ENCODE results near the gene CHRNA5.

CHRNA5 gene

GRCh38 chr15:78621810-78622402 is 56.6 kb downstream of the CHRNA5 start:
- Histone ChIP-seq H4K20me1 (ENCODE audit: low read depth, low read length) (no peaks in the 10 kb centered on the region), H3K27me3 (ENCODE audit: low read length) (no peaks in the 10 kb centered on the region), H3K4me3 (ENCODE audit: insufficient read depth, low read length, poor library complexity, severe bottlenecking) (no peak overlapping the region), H3K9me2 (replicated peaks; ENCODE audit: insufficient read depth, low read length) (no peaks in the 10 kb centered on the region), H3K36me3 (ENCODE audit: low read length) (no peaks in the 10 kb centered on the region), H3K79me2 (ENCODE audit: insufficient read depth, low read length) (no peaks in the 10 kb centered on the region), H3K9ac (ENCODE audit: low read length) (no peak overlapping the region), H3K27ac (ENCODE audit: low read depth, low read length) (no peak overlapping the region), H3K4me2 (ENCODE audit: low read depth, low read length, poor library complexity, severe bottlenecking) (no peak overlapping the region), H2AFZ (ENCODE audit: low read depth, low read length, severe bottlenecking) (no peak overlapping the region), H3K9me3 (ENCODE audit: insufficient read depth, low read length) (no peaks in the 10 kb centered on the region), H3F3A (ENCODE audit: insufficient read depth) (no peaks in the 10 kb centered on the region)
- TF ChIP-seq EZH2phosphoT487 (conservative IDR thresholded peaks at IDR 0.05; ENCODE audit: low read length): no peak
- TF ChIP-seq CTCF (IDR thresholded peaks at IDR 0.05; ENCODE audit: insufficient read depth, low read length, poor library complexity, severe bottlenecking): no peak

GRCh38 chr15:78623786-78624497 is 58.6 kb downstream of the CHRNA5 start:
- Histone ChIP-seq H3K27me3 (ENCODE audit: low read length) (no peaks in the 10 kb centered on the region), H3K4me2 (ENCODE audit: low read depth, low read length, poor library complexity, severe bottlenecking) (no peak overlapping the region), H3K9ac (ENCODE audit: low read length) (no peak overlapping the region), H3K4me3 (ENCODE audit: insufficient read depth, low read length, poor library complexity, severe bottlenecking) (no peak overlapping the region), H3K9me2 (replicated peaks; ENCODE audit: insufficient read depth, low read length) (no peaks in the 10 kb centered on the region), H3K36me3 (ENCODE audit: low read length) (no peaks in the 10 kb centered on the region), H3F3A (ENCODE audit: insufficient read depth) (no peaks in the 10 kb centered on the region), H2AFZ (ENCODE audit: low read depth, low read length, severe bottlenecking) (no peak overlapping the region), H3K27ac (ENCODE audit: low read depth, low read length) (no peak overlapping the region), H3K79me2 (ENCODE audit: insufficient read depth, low read length) (no peaks in the 10 kb centered on the region), H3K9me3 (ENCODE audit: insufficient read depth, low read length) (no peaks in the 10 kb centered on the region), H4K20me1 (ENCODE audit: low read depth, low read length) (no peaks in the 10 kb centered on the region)
- no peak for TF ChIP-seq CTCF (IDR thresholded peaks at IDR 0.05; ENCODE audit: insufficient read depth, low read length, poor library complexity, severe bottlenecking)
- no peak for TF ChIP-seq EZH2phosphoT487 (conservative IDR thresholded peaks at IDR 0.05; ENCODE audit: low read length)

- no peak for TF ChIP-seq CTCF (IDR thresholded peaks at IDR 0.05; ENCODE audit: insufficient read depth, low read length, poor library complexity, severe bottlenecking)
- no peak for TF ChIP-seq EZH2phosphoT487 (conservative IDR thresholded peaks at IDR 0.05; ENCODE audit: low read length)
- Histone ChIP-seq H3K4me2 (ENCODE audit: low read depth, low read length, poor library complexity, severe bottlenecking) (no peak overlapping the region), H3K27ac (ENCODE audit: low read depth, low read length) (no peak overlapping the region), H3K9ac (ENCODE audit: low read length) (no peak overlapping the region), H3K79me2 (ENCODE audit: insufficient read depth, low read length) (no peaks in the 10 kb centered on the region), H3K9me3 (ENCODE audit: insufficient read depth, low read length) (no peaks in the 10 kb centered on the region), H3K9me2 (replicated peaks; ENCODE audit: insufficient read depth, low read length) (no peaks in the 10 kb centered on the region), H3F3A (ENCODE audit: insufficient read depth) (no peaks in the 10 kb centered on the region), H4K20me1 (ENCODE audit: low read depth, low read length) (no peaks in the 10 kb centered on the region), H3K27me3 (ENCODE audit: low read length) (no peaks in the 10 kb centered on the region), H3K36me3 (ENCODE audit: low read length) (no peaks in the 10 kb centered on the region), H2AFZ (ENCODE audit: low read depth, low read length, severe bottlenecking) (no peak overlapping the region), H3K4me3 (ENCODE audit: insufficient read depth, low read length, poor library complexity, severe bottlenecking) (no peak overlapping the region)
Measured at GRCh38 chr15:78624651-78625590, 59.6 kb downstream of the CHRNA5 start.
